H1 (cell line): Measurements from ENCODE around the gene FNIP2.

Source experiments
- BRCA1 ChIP-seq: IDR thresholded peaks from 2 replicates; pipeline ENCODE4 v1.6.1; 2012; ENCODE audit warnings: low read depth, low read length, improper control_type of control experiment
- CBX5 ChIP-seq: fragments of 300-800, 300-1000 bp; sonication (generic); IDR thresholded peaks from 2 replicates; pipeline ENCODE4 v1.7.1; 2016; ENCODE audit warnings: antibody characterized with exemption, low read length, low read depth
- EZH2 ChIP-seq: fragments of 200-600 bp; sonication (generic); IDR thresholded peaks from 2 replicates; pipeline ENCODE4 v1.7.1; 2012; ENCODE audit warnings: low read depth, mild to moderate bottlenecking, moderate library complexity, low read length, inconsistent platforms; ENCODE audit not compliant: severe bottlenecking
- POLR2AphosphoS5 ChIP-seq: IDR thresholded peaks from 2 replicates; pipeline ENCODE4 v1.6.1; 2011; ENCODE audit warnings: low read depth, low read length
- RFX5 ChIP-seq: IDR thresholded peaks from 2 replicates; pipeline ENCODE4 v1.6.1; 2011; ENCODE audit warnings: low read depth, low read length, improper control_type of control experiment, borderline replicate concordance
- TAF1 ChIP-seq: IDR thresholded peaks from 2 replicates; pipeline ENCODE4 v1.6.1; 2011; ENCODE audit warnings: mild to moderate bottlenecking, low read depth, low read length
- TCF12 ChIP-seq: IDR thresholded peaks from 2 replicates; pipeline ENCODE4 v1.6.1; 2011; ENCODE audit warnings: low read depth, mild to moderate bottlenecking, low read length
- USF2 ChIP-seq: IDR thresholded peaks from 2 replicates; pipeline ENCODE4 v1.6.1; 2011; ENCODE audit warnings: low read length, improper control_type of control experiment
- TF ChIP-seq, protein P1 (sequence below), 3 experiments: IDR thresholded peaks; 1 replicate in 2 of 3; 2 replicates in 1 of 3; pipeline versions ENCODE4 v1.5.1 to v1.6.1; 2011; ENCODE audit warnings: low read length in 3 of 3, mild to moderate bottlenecking in 3 of 3, inconsistent platforms in 2 of 3, low read depth in 1 of 3, moderate library complexity in 1 of 3; ENCODE audit not compliant: insufficient read depth in 1 of 3; ENCODE audit errors: control extremely low read depth in 1 of 3
- TF ChIP-seq, protein P2 (sequence below): IDR thresholded peaks from 2 replicates; pipeline ENCODE4 v1.6.1; 2012; ENCODE audit warnings: low read length, inconsistent platforms

DNA sequence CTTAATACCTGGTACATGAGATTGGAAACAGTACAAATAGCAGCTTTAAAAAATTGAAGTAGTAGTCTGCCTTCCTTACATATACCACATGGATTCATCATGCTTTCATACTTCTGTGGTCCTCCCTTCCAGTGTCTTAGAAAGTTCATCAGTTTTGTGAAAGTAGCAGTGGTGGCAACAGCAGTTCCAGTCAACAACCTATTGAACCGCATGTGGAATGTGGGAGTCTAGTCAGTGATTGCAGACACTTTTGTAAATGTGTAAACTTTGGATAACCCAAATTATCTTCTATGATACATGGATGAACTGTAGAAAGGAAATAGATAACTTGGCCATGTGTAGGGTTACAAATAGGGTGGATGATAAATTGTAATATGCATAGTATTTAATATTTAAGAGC is 34.1 kb downstream of the FNIP2 start:
- no peak for TF ChIP-seq TCF12
- TF ChIP-seq, protein P1, sequence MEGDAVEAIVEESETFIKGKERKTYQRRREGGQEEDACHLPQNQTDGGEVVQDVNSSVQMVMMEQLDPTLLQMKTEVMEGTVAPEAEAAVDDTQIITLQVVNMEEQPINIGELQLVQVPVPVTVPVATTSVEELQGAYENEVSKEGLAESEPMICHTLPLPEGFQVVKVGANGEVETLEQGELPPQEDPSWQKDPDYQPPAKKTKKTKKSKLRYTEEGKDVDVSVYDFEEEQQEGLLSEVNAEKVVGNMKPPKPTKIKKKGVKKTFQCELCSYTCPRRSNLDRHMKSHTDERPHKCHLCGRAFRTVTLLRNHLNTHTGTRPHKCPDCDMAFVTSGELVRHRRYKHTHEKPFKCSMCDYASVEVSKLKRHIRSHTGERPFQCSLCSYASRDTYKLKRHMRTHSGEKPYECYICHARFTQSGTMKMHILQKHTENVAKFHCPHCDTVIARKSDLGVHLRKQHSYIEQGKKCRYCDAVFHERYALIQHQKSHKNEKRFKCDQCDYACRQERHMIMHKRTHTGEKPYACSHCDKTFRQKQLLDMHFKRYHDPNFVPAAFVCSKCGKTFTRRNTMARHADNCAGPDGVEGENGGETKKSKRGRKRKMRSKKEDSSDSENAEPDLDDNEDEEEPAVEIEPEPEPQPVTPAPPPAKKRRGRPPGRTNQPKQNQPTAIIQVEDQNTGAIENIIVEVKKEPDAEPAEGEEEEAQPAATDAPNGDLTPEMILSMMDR (IDR thresholded peaks at IDR 0.05; ENCODE audit: control extremely low read depth in 1 of 3, insufficient read depth in 1 of 3, low read depth in 1 of 3, low read length in 3 of 3), result no peak
- no peak for TF ChIP-seq CBX5
- TF ChIP-seq EZH2, result no peak
- TF ChIP-seq, protein P2, sequence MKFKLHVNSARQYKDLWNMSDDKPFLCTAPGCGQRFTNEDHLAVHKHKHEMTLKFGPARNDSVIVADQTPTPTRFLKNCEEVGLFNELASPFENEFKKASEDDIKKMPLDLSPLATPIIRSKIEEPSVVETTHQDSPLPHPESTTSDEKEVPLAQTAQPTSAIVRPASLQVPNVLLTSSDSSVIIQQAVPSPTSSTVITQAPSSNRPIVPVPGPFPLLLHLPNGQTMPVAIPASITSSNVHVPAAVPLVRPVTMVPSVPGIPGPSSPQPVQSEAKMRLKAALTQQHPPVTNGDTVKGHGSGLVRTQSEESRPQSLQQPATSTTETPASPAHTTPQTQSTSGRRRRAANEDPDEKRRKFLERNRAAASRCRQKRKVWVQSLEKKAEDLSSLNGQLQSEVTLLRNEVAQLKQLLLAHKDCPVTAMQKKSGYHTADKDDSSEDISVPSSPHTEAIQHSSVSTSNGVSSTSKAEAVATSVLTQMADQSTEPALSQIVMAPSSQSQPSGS, result no peak
- no peak for TF ChIP-seq TAF1
- TF ChIP-seq BRCA1, result no peak
- TF ChIP-seq POLR2AphosphoS5, result no peak
- no peak for TF ChIP-seq USF2
- TF ChIP-seq RFX5, result no peak
